Progenitor cell of endocrine pancreas (in vitro differentiated cells): Measurements from ENCODE around the gene KIF16B. TPM values are rescaled to one million over a fixed set of nuclear protein-coding genes. Genes with fewer than 3 reads are reported as not detected.

ENCODE experiments used
- DNase-seq: peaks from one replicate; pipeline ENCODE4 v3.0.0; 2021; ENCODE audit warnings: low spot score; ENCODE audit not compliant: unreplicated experiment
- H3K27ac Mint-ChIP-seq: 2 replicates; pipeline ENCODE4 v1.8.0; 2021; ENCODE audit warnings: mild to moderate bottlenecking, moderate library complexity, mixed read lengths
- H3K27me3 Mint-ChIP-seq: 2 replicates; pipeline ENCODE4 v1.8.0; 2021; ENCODE audit warnings: mixed read lengths
- H3K36me3 Mint-ChIP-seq: 2 replicates; pipeline ENCODE4 v1.8.0; 2022; ENCODE audit warnings: mixed read lengths; ENCODE audit not compliant: insufficient read depth
- H3K4me1 Mint-ChIP-seq: 2 replicates; pipeline ENCODE4 v1.8.0; 2021; ENCODE audit warnings: low read depth, mixed read lengths
- H3K4me3 Mint-ChIP-seq: 2 replicates; pipeline ENCODE4 v1.8.0; 2021; ENCODE audit warnings: low read depth, mild to moderate bottlenecking, moderate library complexity, mixed read lengths
- H3K9me3 Mint-ChIP-seq: 2 replicates; pipeline ENCODE4 v1.8.0; 2021; ENCODE audit warnings: low read depth, mixed read lengths
- CTCF ChIP-seq: fragments of 200-600 bp; sonication (generic); IDR thresholded peaks from one replicate; pipeline ENCODE4 v1.5.0; 2021; ENCODE audit warnings: antibody characterized with exemption, mild to moderate bottlenecking; ENCODE audit not compliant: unreplicated experiment
- total RNA-seq: library from RNA; stranded (reverse); gene quantifications from 2 replicates; pipeline ENCODE4 v1.2.1, GENCODE V29; 2021

The KIF16B gene
- total RNA-seq, 1 donor from 2014 or later, result 10.8 TPM

GRCh38 chr20:16548068-16548672 lies 25.1 kb downstream of the KIF16B start:
- DNase-seq, result no peak
- H3K4me3 Mint-ChIP-seq, result no peak overlapping the region
- TF ChIP-seq CTCF, result no peak
- peaks cover 1% of the 10 kb centered on the region for H3K36me3 Mint-ChIP-seq
- H3K27ac Mint-ChIP-seq, result peak overlapping the region; percentile 30
- no peaks in the 10 kb centered on the region for H3K27me3 Mint-ChIP-seq
- no peaks in the 10 kb centered on the region for H3K9me3 Mint-ChIP-seq
- peaks cover 8% of the 10 kb centered on the region for H3K4me1 Mint-ChIP-seq

- peaks cover 8% of the 10 kb centered on the region for H3K4me1 Mint-ChIP-seq
- DNase-seq, result no peak
- H3K27ac Mint-ChIP-seq, result no peak overlapping the region
Observed at GRCh38 chr20:16544949-16545348, 28.3 kb downstream of the KIF16B start.

GRCh38 chr20:16542477-16542876 lies 30.8 kb downstream of the KIF16B start:
- no peak for DNase-seq
- no peaks in the 10 kb centered on the region for H3K9me3 Mint-ChIP-seq
- no peaks in the 10 kb centered on the region for H3K27me3 Mint-ChIP-seq
- H3K4me3 Mint-ChIP-seq, result no peak overlapping the region
- no peaks in the 10 kb centered on the region for H3K36me3 Mint-ChIP-seq
- no peak overlapping the region for H3K27ac Mint-ChIP-seq
- H3K4me1 Mint-ChIP-seq, result peaks cover 8% of the 10 kb centered on the region
- TF ChIP-seq CTCF, result no peak

More at GRCh38 chr20:16544949-16545348, 28.3 kb downstream of the KIF16B start:
- Mint-ChIP-seq H3K36me3 (no peaks in the 10 kb centered on the region), H3K9me3 (no peaks in the 10 kb centered on the region), H3K4me3 (no peak overlapping the region), H3K27me3 (no peaks in the 10 kb centered on the region)
- TF ChIP-seq CTCF, result no peak

DNA sequence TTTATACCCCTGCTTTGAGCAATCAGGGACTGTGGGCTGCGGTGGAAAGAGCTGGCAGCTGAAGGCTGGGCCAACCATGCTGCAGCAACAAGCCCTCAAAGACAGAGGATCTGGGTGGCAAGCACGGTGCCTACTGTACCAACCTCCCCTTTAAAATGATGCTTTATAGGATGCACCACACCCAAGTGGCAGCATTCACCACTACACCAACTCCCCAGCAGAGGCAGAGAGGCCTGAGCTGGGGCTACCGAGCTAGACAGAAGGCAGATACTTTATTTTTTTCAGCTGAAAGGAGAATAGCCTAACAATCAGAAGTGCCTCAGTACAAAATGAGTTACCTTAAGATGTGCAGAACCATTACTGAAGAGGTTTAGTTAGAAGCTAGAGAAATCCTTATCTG lies 31.4 kb downstream of the KIF16B start:
- TF ChIP-seq CTCF, result no peak
- Mint-ChIP-seq H3K27ac (no peak overlapping the region), H3K9me3 (no peaks in the 10 kb centered on the region), H3K4me3 (no peak overlapping the region), H3K27me3 (no peaks in the 10 kb centered on the region), H3K36me3 (no peaks in the 10 kb centered on the region), H3K4me1 (peaks cover 8% of the 10 kb centered on the region)
- no peak for DNase-seq

GRCh38 chr20:16541226-16541625 lies 32.0 kb downstream of the KIF16B start:
- H3K4me3 Mint-ChIP-seq, result no peak overlapping the region
- peaks cover 8% of the 10 kb centered on the region for H3K4me1 Mint-ChIP-seq
- peak overlapping the region; percentile 71 for H3K27ac Mint-ChIP-seq
- TF ChIP-seq CTCF, result no peak
- no peaks in the 10 kb centered on the region for H3K27me3 Mint-ChIP-seq
- no peaks in the 10 kb centered on the region for H3K36me3 Mint-ChIP-seq
- H3K9me3 Mint-ChIP-seq, result no peaks in the 10 kb centered on the region
- DNase-seq, result no peak
